HPDE6-E6E7 (cell line): ENCODE measurements around the gene ALG14.

ENCODE experiments used
- DNase-seq: peaks from one replicate; pipeline ENCODE4 v3.0.0; 2011; ENCODE audit warnings: missing footprints; ENCODE audit errors: extremely low spot score

ALG14 gene

DNA sequence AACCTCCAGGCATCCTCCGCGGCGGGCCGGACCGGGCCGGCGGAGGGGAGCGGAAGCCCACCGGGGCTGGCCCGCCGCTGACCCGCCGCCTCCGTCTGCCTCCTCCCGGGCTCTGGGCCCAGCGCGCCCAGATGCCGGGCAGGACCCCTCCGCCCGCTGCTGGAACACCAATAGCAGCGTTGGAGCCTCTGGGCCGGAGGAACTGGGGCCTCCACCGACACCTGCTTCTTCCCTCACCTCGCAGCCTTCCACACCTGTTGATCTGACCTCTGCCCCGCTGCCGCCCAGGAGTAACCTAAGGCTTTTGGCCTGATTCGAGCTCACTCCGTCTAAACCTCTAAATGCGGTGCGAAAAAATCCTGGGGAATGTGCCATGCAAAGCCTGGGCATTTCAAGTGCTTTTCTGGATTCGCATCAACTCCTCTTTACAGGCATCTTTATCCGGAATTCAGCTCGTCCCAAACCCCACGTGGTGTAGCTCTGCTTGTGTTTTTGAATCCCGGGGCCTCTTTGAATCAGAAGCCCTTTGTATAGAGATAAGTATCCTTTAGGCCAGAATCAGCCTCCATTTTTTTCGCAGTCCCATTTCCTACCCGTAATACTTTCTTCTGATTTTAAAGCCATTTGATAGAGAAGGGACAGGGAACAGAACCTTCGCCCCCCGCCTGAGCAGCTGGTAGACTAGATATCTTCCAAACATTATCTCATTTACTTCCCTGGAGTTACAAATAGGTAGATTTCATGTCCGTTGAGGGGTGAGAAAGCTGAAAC lies 145.2 kb downstream of the ALG14 start:
- DNase-seq, result no peak

DNA sequence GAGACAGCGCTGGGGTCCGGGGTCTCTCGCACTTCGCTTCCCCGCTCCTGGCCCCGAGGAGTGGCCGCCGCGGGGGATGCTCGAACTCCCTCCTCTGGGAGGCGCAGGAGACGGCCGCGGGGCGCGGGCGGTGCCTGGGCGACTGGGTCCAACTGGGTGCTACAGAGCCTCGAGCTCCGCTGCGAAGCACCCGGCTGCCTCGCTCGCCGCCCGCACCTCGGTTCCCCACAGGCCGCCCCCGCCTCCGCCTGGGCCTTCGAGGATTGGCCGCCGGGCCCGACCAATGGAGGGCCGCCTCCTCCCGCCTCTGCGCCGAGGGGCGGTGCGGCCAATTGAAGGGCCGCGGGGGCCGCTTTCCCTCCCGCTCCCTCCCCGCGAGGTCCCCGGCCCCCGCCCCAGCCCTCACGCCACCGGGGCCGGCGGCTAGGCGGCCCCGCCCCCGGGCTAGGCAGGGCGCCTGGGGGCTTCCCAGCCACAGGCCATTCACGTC lies 145.8 kb downstream of the ALG14 start, which contains the start of gene CNN3:
Gene CNN3 (minus strand): TSS at position 196 of the 490 bp plus-strand sequence. CDS start 216 bp downstream, outside the sequence.
- peak; percentile 92 for DNase-seq

DNA sequence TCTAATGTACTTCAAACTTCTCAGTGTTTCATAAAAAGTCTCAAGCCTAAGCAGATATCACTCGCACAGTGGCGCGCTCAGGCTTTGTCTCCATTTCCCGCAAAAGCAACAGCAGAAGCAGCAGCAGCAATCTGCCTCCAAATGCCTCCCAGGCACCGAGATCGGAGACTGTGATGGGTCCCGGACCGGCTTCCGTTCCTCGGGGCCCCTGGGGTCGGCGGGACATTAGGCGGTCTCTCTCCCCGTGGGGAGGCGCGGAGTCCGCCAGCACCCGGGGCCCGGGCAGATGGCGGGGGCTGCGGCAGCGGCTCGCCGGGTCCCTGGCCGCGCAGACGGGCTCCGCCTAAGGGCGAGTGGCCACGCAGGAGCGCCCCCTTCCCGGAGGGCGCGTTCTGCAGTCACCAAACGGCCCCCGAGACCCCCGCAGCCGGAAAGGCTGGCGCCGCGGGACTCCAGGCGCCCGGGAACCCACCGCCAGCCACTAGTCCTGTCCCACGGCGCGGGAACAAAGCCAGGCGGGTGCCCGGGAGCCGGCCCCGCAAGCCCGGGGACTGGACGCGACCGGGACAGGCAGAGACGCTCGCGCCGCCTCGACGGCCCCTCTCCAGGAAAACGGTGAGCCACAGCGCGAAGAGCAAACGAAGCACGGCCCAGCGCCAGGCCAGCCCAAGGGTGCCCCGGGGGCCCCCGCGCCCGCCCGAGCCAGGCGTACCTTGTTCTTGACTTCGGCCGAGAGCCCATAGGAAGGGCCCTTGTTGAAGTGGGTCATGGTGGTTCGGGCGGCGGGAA lies 146.4 kb downstream of the ALG14 start:
- DNase-seq, result peak; percentile 21

DNA sequence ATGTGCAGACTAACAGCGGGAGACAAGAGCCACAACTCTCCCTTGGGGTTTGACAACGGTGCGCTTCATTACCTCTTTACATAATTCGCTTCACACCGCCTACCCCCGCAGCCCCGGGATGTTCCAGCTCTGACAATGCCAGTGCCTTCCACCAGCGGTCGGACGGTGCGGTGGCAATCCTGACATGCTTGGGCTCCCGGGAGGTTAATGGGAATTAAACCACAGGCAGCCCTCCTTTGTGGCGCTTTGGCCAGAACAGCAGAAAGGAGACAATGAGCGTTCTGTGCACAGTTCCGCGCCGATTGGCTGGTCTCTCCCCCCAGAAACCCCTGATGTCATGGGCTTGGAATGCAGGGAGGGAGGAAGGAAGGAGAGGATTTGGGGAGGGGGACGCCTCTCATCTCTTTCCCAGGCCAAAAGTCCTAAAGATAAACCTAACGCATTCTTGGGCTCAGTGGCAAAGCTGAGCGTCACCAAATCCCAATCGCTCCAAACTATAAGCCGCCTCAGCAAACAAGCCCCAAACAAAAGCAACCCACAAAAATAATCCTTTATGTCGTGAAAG lies 147.1 kb downstream of the ALG14 start:
- DNase-seq, result peak; percentile 32

DNA sequence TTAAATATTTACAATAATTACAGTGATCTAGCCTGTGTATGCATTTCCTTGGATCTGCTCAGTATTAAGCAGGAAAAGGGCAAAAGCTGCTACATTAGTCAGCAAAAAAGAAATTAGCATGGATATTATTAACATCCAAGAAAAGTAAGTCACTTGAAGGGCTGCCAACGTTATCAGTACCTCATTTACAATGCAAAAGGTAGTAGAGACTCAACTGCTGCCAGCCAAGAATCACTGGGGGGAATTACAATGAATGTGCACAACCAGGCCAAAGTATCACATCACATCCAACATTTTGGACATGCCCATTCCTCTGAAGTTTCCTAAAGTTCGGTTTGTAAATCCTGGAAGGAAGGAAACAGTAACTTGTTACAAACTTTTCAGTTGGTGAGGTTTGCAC lies 147.7 kb downstream of the ALG14 start:
- DNase-seq, result no peak
